Uterus (tissue), 4 donors: ENCODE results near the gene VWDE. TPM values are rescaled to one million over a fixed set of nuclear protein-coding genes. Genes with fewer than 3 reads are reported as not detected.

ENCODE experiments used
- DNase-seq, 2 donors: peaks; one replicate each; pipeline ENCODE4 v3.0.0-alpha.2; 2019 to 2020
- H3K27ac ChIP-seq, 2 donors: fragments of 200-600 bp; sonication (generic); 1 replicate in 1 of 2; 2 replicates in 1 of 2; pipeline ENCODE4 v1.5.1; 2016 to 2018
- H3K27me3 ChIP-seq, 2 donors: fragments of 200-600 bp; sonication (generic); one replicate each; pipeline ENCODE4 v1.5.1; 2018 to 2019; ENCODE audit warnings: control low read depth in 1 of 2
- H3K36me3 ChIP-seq, 2 donors: fragments of 200-600 bp; sonication (generic); one replicate each; pipeline ENCODE4 v1.5.1; 2019; ENCODE audit warnings: control low read depth in 1 of 2
- H3K4me1 ChIP-seq, 2 donors: fragments of 200-600 bp; sonication (generic); one replicate each; pipeline ENCODE4 v1.5.1; 2018 to 2019; ENCODE audit warnings: control low read depth in 1 of 2
- H3K4me3 ChIP-seq, 2 donors: fragments of 200-600 bp; sonication (generic); 1 replicate in 1 of 2; 2 replicates in 1 of 2; pipeline ENCODE4 v1.5.1; 2018 to 2019; ENCODE audit warnings: mild to moderate bottlenecking in 1 of 2
- H3K9me3 ChIP-seq, 2 donors: fragments of 200-600 bp; sonication (generic); one replicate each; pipeline ENCODE4 v1.5.1; 2019; ENCODE audit warnings: control low read depth in 1 of 2
- CTCF ChIP-seq, 4 experiments: fragments of 200-600 bp in 2 of 4; fragments of 450-650 bp in 2 of 4; sonication (generic) in 2 of 4; IDR thresholded peaks; one replicate each; pipeline ENCODE4 v1.5.1; 2016 to 2019; ENCODE audit warnings: antibody characterized with exemption in 4 of 4, mild to moderate bottlenecking in 2 of 4, moderate library complexity in 1 of 4
- POLR2A ChIP-seq, 2 donors: fragments of 450-650 bp; IDR thresholded peaks; one replicate each; pipeline ENCODE4 v1.6.1; 2016; ENCODE audit warnings: antibody characterized with exemption in 2 of 2, mild to moderate bottlenecking in 1 of 2, moderate library complexity in 1 of 2
- intact Hi-C: fragments of 100-400 bp; cut with DNase I; formaldehyde crosslinking; loops from one replicate; pipeline ENCODE4 v1.15.1; 2023; ENCODE audit warnings: low total_unique reads
- total RNA-seq, 4 donors: library from RNA; depleted of rRNA in 3 of 4; stranded (reverse); fragments of >200 nt in 3 of 4; gene quantifications; one replicate each; pipeline versions ENCODE4 v1.1.0 to v1.2.4, GENCODE V29; 2014 to 2023
- donor health status: DM: yes; HTN: yes; CAD: no.

VWDE gene
- total RNA-seq, 4 donors from 2014 or later = 0.95 to 23.2 TPM; not detected in 2

GRCh38 chr7:12389089-12389700, 14.5 kb downstream of the VWDE start:
- intact Hi-C loops = no loop called here
- H3K27ac ChIP-seq = no peak overlapping the region
- DNase-seq = no peak

GRCh38 chr7:12386313-12386740, 17.3 kb downstream of the VWDE start:
- no peak overlapping the region for H3K27ac ChIP-seq
- intact Hi-C loops = no loop called here
- H3K36me3 ChIP-seq = no peaks in the 10 kb centered on the region
- TF ChIP-seq CTCF (IDR thresholded peaks at IDR 0.05) = no peak
- TF ChIP-seq POLR2A (IDR thresholded peaks at IDR 0.05) = no peak
- no peak overlapping the region for H3K4me3 ChIP-seq
- no peaks in the 10 kb centered on the region for H3K27me3 ChIP-seq
- no peaks in the 10 kb centered on the region for H3K9me3 ChIP-seq
- no peak for DNase-seq
- no peaks in the 10 kb centered on the region for H3K4me1 ChIP-seq

More at GRCh38 chr7:12389089-12389700, 14.5 kb downstream of the VWDE start:
- no peaks in the 10 kb centered on the region for H3K27me3 ChIP-seq
- no peaks in the 10 kb centered on the region for H3K36me3 ChIP-seq
- H3K4me3 ChIP-seq = no peak overlapping the region
- no peaks in the 10 kb centered on the region for H3K4me1 ChIP-seq
- H3K9me3 ChIP-seq = no peaks in the 10 kb centered on the region
- TF ChIP-seq POLR2A (IDR thresholded peaks at IDR 0.05) = no peak
- peak; percentile 18 to 31 (median 26) for TF ChIP-seq CTCF (IDR thresholded peaks at IDR 0.05)

- Histone ChIP-seq H3K4me1 (no peaks in the 10 kb centered on the region), H3K9me3 (no peaks in the 10 kb centered on the region), H3K36me3 (no peaks in the 10 kb centered on the region), H3K27me3 (no peaks in the 10 kb centered on the region), H3K27ac (no peak overlapping the region), H3K4me3 (no peak overlapping the region)
- DNase-seq = no peak
- TF ChIP-seq CTCF (IDR thresholded peaks at IDR 0.05) = no peak
- no peak for TF ChIP-seq POLR2A (IDR thresholded peaks at IDR 0.05)
- intact Hi-C loops = no loop called here
These were observed 18.3 kb downstream of the VWDE start for GRCh38 chr7:12385364-12385786.

GRCh38 chr7:12383377-12383776, 20.3 kb downstream of the VWDE start:
- Histone ChIP-seq H3K4me1 (no peaks in the 10 kb centered on the region), H3K27me3 (no peaks in the 10 kb centered on the region), H3K9me3 (no peaks in the 10 kb centered on the region), H3K27ac (no peak overlapping the region), H3K36me3 (no peaks in the 10 kb centered on the region), H3K4me3 (no peak overlapping the region)
- intact Hi-C loops = no loop called here
- no peak for DNase-seq
- no peak for TF ChIP-seq POLR2A (IDR thresholded peaks at IDR 0.05)
- TF ChIP-seq CTCF (IDR thresholded peaks at IDR 0.05) = no peak

GRCh38 chr7:12378389-12378788, 25.3 kb downstream of the VWDE start:
- no peak overlapping the region for H3K27ac ChIP-seq
- no peak overlapping the region for H3K4me3 ChIP-seq
- no peaks in the 10 kb centered on the region for H3K27me3 ChIP-seq
- DNase-seq = no peak
- no peaks in the 10 kb centered on the region for H3K36me3 ChIP-seq
- no peaks in the 10 kb centered on the region for H3K4me1 ChIP-seq
- intact Hi-C loops = no loop called here
- H3K9me3 ChIP-seq = no peaks in the 10 kb centered on the region
- TF ChIP-seq POLR2A (IDR thresholded peaks at IDR 0.05) = no peak
- TF ChIP-seq CTCF (IDR thresholded peaks at IDR 0.05) = no peak
